H1 (cell line): ENCODE data around the gene KXD1.

Experiments used
- BRCA1 ChIP-seq: IDR thresholded peaks from 2 replicates; pipeline ENCODE4 v1.6.1; 2012; ENCODE audit warnings: low read depth, low read length, improper control_type of control experiment
- CHD1 ChIP-seq: IDR thresholded peaks from 2 replicates; pipeline ENCODE4 v1.6.1; 2012; ENCODE audit warnings: low read depth, low read length, improper control_type of control experiment
- CHD2 ChIP-seq: IDR thresholded peaks from 2 replicates; pipeline ENCODE4 v1.6.1; 2012; ENCODE audit warnings: low read length, improper control_type of control experiment
- EZH2 ChIP-seq: fragments of 200-600 bp; sonication (generic); IDR thresholded peaks from 2 replicates; pipeline ENCODE4 v1.7.1; 2012; ENCODE audit warnings: low read depth, mild to moderate bottlenecking, moderate library complexity, low read length, inconsistent platforms; ENCODE audit not compliant: severe bottlenecking
- KDM4A ChIP-seq: IDR thresholded peaks from one replicate; pipeline ENCODE4 v1.7.1; 2012; ENCODE audit warnings: low read depth, mild to moderate bottlenecking, moderate library complexity, low read length, inconsistent platforms; ENCODE audit not compliant: severe bottlenecking
- POLR2A ChIP-seq, 2 experiments: IDR thresholded peaks; 1 replicate in 1 of 2; 2 replicates in 1 of 2; pipeline ENCODE4 v1.6.1; 2011; ENCODE audit warnings: low read depth in 2 of 2, low read length in 2 of 2, mild to moderate bottlenecking in 2 of 2; ENCODE audit errors: control extremely low read depth in 1 of 2
- POLR2AphosphoS5 ChIP-seq: IDR thresholded peaks from 2 replicates; pipeline ENCODE4 v1.6.1; 2011; ENCODE audit warnings: low read depth, low read length
- RBBP5 ChIP-seq: IDR thresholded peaks from 2 replicates; pipeline ENCODE4 v1.7.1; 2012; ENCODE audit warnings: low read depth, mild to moderate bottlenecking, inconsistent platforms, low read length, moderate library complexity, borderline replicate concordance
- SIN3A ChIP-seq, 2 experiments: IDR thresholded peaks in 1 of 2; conservative IDR thresholded peaks in 1 of 2; 2 replicates each; pipeline ENCODE4 v1.6.1; 2011 to 2012; ENCODE audit warnings: low read length in 2 of 2, improper control_type of control experiment in 1 of 2, low read depth in 1 of 2, mild to moderate bottlenecking in 1 of 2
- SIX5 ChIP-seq: IDR thresholded peaks from 2 replicates; pipeline ENCODE4 v1.6.1; 2011; ENCODE audit warnings: mild to moderate bottlenecking, low read depth, low read length
- TF ChIP-seq, protein P1 (sequence below), 3 experiments: IDR thresholded peaks; 1 replicate in 2 of 3; 2 replicates in 1 of 3; pipeline versions ENCODE4 v1.5.1 to v1.6.1; 2011; ENCODE audit warnings: low read length in 3 of 3, mild to moderate bottlenecking in 3 of 3, inconsistent platforms in 2 of 3, low read depth in 1 of 3, moderate library complexity in 1 of 3; ENCODE audit not compliant: insufficient read depth in 1 of 3; ENCODE audit errors: control extremely low read depth in 1 of 3

DNA sequence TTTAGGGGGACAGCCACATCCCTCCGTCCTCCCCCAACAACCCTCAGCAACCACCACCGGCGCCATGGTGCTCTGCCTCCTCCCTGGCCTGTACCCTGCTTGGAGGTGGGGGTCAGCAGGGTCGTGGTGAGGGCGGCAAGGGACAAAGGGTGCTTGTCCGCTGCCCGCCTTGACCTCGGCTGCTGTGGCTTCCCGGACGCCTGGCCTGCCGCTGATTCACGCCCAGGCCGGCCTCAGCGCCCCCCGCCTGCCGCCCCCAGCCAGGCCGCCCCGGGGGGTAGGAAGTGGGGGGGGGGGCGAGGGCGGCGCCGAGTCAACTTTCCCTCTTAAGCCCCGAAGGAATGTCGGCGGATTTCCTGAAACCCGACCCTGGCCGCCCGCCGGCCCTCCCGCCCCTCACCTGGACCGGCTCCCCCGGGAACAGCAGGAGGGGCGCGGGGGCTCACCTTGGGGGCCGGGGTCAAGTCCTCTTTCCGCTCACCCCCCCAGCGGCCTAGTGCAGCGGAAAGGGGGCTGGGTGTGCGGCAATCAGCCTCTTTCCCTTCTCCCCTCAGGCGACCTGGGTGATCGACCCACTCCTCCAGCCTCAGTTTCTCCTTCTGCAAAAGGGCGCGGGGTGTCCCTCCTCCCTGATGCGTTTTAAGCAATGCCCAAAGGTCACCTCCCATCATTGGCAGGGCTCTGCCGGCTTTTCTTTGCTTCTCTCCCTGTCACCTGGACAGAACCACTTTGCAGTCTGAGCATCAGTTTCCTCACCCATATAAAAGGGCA is 53.1 kb downstream of the KXD1 start:
- TF ChIP-seq BRCA1 (no peak), RBBP5 (no peak), CHD2 (no peak), SIN3A (conservative IDR thresholded peaks at IDR 0.05 in 1 of 2, IDR thresholded peaks at IDR 0.05 in 1 of 2; ENCODE audit: low read depth in 1 of 2, low read length in 2 of 2) (no peak), CHD1 (no peak), POLR2AphosphoS5 (no peak), EZH2 (peak; percentile 34), SIX5 (no peak), KDM4A (no peak), POLR2A (IDR thresholded peaks at IDR 0.05; ENCODE audit: control extremely low read depth in 1 of 2, low read depth in 2 of 2, low read length in 2 of 2) (no peak)
- TF ChIP-seq, protein P1, sequence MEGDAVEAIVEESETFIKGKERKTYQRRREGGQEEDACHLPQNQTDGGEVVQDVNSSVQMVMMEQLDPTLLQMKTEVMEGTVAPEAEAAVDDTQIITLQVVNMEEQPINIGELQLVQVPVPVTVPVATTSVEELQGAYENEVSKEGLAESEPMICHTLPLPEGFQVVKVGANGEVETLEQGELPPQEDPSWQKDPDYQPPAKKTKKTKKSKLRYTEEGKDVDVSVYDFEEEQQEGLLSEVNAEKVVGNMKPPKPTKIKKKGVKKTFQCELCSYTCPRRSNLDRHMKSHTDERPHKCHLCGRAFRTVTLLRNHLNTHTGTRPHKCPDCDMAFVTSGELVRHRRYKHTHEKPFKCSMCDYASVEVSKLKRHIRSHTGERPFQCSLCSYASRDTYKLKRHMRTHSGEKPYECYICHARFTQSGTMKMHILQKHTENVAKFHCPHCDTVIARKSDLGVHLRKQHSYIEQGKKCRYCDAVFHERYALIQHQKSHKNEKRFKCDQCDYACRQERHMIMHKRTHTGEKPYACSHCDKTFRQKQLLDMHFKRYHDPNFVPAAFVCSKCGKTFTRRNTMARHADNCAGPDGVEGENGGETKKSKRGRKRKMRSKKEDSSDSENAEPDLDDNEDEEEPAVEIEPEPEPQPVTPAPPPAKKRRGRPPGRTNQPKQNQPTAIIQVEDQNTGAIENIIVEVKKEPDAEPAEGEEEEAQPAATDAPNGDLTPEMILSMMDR (IDR thresholded peaks at IDR 0.05; ENCODE audit: control extremely low read depth in 1 of 3, insufficient read depth in 1 of 3, low read depth in 1 of 3, low read length in 3 of 3) = no peak
